Endothelial cell of umbilical vein (primary cell): ENCODE data around the gene INPP5A. TPM values are rescaled to one million over a fixed set of nuclear protein-coding genes. Genes with fewer than 3 reads are reported as not detected.

Source experiments
- BruUV-seq: library from RNA; stranded (reverse); fragments of 400-500 nt; replicated peaks from 2 replicates; lab custom pipeline; 2021; lab: Mats Ljungman, UMichigan
- CTCF ChIA-PET: fragments of 300-600, 350-600 bp; sonication (Branson Sonifier 250); formaldehyde crosslinking; loops from one replicate; lab custom pipeline; 2021; ENCODE audit warnings: antibody characterized with exemption, inconsistent platforms; lab: Charles Lee
- POLR2A ChIA-PET: fragments of 300-600, 350-600 bp; sonication (Branson Sonifier 250); formaldehyde crosslinking; loops from one replicate; lab custom pipeline; 2021; ENCODE audit warnings: antibody characterized with exemption, inconsistent platforms; lab: Charles Lee
- DNase-seq: peaks from one replicate; pipeline ENCODE4 v3.0.0-alpha.2; 2011; ENCODE audit warnings: low read depth, low spot score
- FAIRE-seq: peaks from 2 replicates; lab custom pipeline; 2011; peaks lifted over from hg19 to GRCh38; lab: Jason Lieb, UNC
- H2AFZ ChIP-seq: 2 replicates; pipeline ENCODE4 v1.6.0; 2012; ENCODE audit warnings: low read depth, low read length, control low read depth, inconsistent platforms
- H3K27ac ChIP-seq: 2 replicates; pipeline ENCODE4 v1.5.1; 2011; ENCODE audit warnings: low read depth, mild to moderate bottlenecking, control low read depth, low read length, moderate library complexity; ENCODE audit not compliant: insufficient read depth
- H3K27me3 ChIP-seq, 2 experiments: 2 replicates each; pipeline versions ENCODE4 v1.6.0 to v1.6.1; 2011; ENCODE audit warnings: low read length in 2 of 2, mixed read lengths in 1 of 2; ENCODE audit not compliant: control insufficient read depth in 2 of 2, insufficient read depth in 2 of 2
- H3K36me3 ChIP-seq, 2 experiments: 2 replicates in 1 of 2; 3 replicates in 1 of 2; pipeline ENCODE4 v1.5.1; 2011; ENCODE audit warnings: low read length in 2 of 2, mild to moderate bottlenecking in 1 of 2, moderate library complexity in 1 of 2; ENCODE audit not compliant: control insufficient read depth in 2 of 2, insufficient read depth in 2 of 2; ENCODE audit errors: extremely low read depth in 1 of 2
- H3K4me1 ChIP-seq: 3 replicates; pipeline ENCODE4 v1.5.1; 2011; ENCODE audit warnings: mild to moderate bottlenecking, low read length; ENCODE audit not compliant: control insufficient read depth, insufficient read depth; ENCODE audit errors: extremely low read depth
- H3K4me2 ChIP-seq: 2 replicates; pipeline ENCODE4 v1.6.1; 2011; ENCODE audit warnings: low read length, control low read depth, mixed read lengths; ENCODE audit not compliant: insufficient read depth
- H3K4me3 ChIP-seq, 3 experiments: fragments of 200-600 bp in 1 of 3; sonication (generic), shearing (Covaris generic) in 1 of 3; replicated peaks in 1 of 3; 2 replicates each; pipeline ENCODE4 v1.5.1; 2011 to 2016; ENCODE audit warnings: control low read depth in 3 of 3, low read length in 3 of 3, mild to moderate bottlenecking in 2 of 3, inconsistent platforms in 1 of 3, low read depth in 1 of 3, moderate library complexity in 1 of 3; ENCODE audit not compliant: insufficient read depth in 1 of 3
- H3K79me2 ChIP-seq: 2 replicates; pipeline ENCODE4 v1.6.0; 2012; ENCODE audit warnings: low read length, inconsistent platforms; ENCODE audit not compliant: control insufficient read depth, insufficient read depth
- H3K9ac ChIP-seq: replicated peaks from 2 replicates; pipeline ENCODE3; 2011; ENCODE audit warnings: low read length, control low read depth; ENCODE audit not compliant: insufficient read depth; ENCODE audit errors: extremely low read depth
- H3K9me1 ChIP-seq: replicated peaks from 3 replicates; pipeline ENCODE4 v1.6.0; 2011; ENCODE audit warnings: mild to moderate bottlenecking, low read length; ENCODE audit not compliant: control insufficient read depth, insufficient read depth; ENCODE audit errors: extremely low read depth
- H3K9me3 ChIP-seq: replicated peaks from 2 replicates; pipeline ENCODE4 v1.5.1; 2012; ENCODE audit warnings: low read length, inconsistent platforms; ENCODE audit not compliant: control insufficient read depth, insufficient read depth
- H4K20me1 ChIP-seq: replicated peaks from 2 replicates; pipeline ENCODE3; 2011; ENCODE audit warnings: mild to moderate bottlenecking, low read length; ENCODE audit not compliant: control insufficient read depth, insufficient read depth; ENCODE audit errors: extremely low read depth
- CTCF ChIP-seq, 2 donors: IDR thresholded peaks; 1 replicate in 1 of 2; 2 replicates in 1 of 2; pipeline ENCODE4 v1.5.1; 2011; ENCODE audit warnings: low read length in 2 of 2, mild to moderate bottlenecking in 2 of 2, moderate library complexity in 2 of 2, control low read depth in 1 of 2, inconsistent platforms in 1 of 2, low read depth in 1 of 2; ENCODE audit not compliant: insufficient read depth in 1 of 2; ENCODE audit errors: extremely low read depth in 1 of 2
- EZH2 ChIP-seq: IDR thresholded peaks from 2 replicates; pipeline ENCODE4 v1.6.1; 2012; ENCODE audit warnings: borderline replicate concordance, low read depth, mild to moderate bottlenecking, moderate library complexity, low read length, inconsistent platforms; ENCODE audit not compliant: severe bottlenecking
- FOS ChIP-seq: IDR thresholded peaks from 2 replicates; pipeline ENCODE4 v1.6.1; 2011; ENCODE audit warnings: mild to moderate bottlenecking, low read length, moderate library complexity, borderline replicate concordance; ENCODE audit not compliant: insufficient read depth
- GATA2 ChIP-seq: IDR thresholded peaks from 2 replicates; pipeline ENCODE4 v1.7.0; 2011; ENCODE audit warnings: low read depth, mild to moderate bottlenecking, moderate library complexity, mixed read lengths, low read length; ENCODE audit not compliant: insufficient read length, insufficient read depth
- JUN ChIP-seq: IDR thresholded peaks from 2 replicates; pipeline ENCODE4 v1.6.1; 2011; ENCODE audit warnings: borderline replicate concordance, low read depth; ENCODE audit not compliant: insufficient read length, insufficient read depth
- MAX ChIP-seq: IDR thresholded peaks from 2 replicates; pipeline ENCODE4 v1.6.1; 2011; ENCODE audit not compliant: insufficient read depth, insufficient read length
- MYC ChIP-seq: IDR thresholded peaks from one replicate; pipeline ENCODE4 v1.6.1; 2011; ENCODE audit warnings: mild to moderate bottlenecking, low read depth, low read length
- POLR2A ChIP-seq: IDR thresholded peaks from 2 replicates; pipeline ENCODE4 v1.6.1; 2012; ENCODE audit warnings: low read depth, mild to moderate bottlenecking, control low read depth, low read length
- POLR2AphosphoS5 ChIP-seq: IDR thresholded peaks from 2 replicates; pipeline ENCODE4 v1.6.1; 2012; ENCODE audit warnings: low read depth, mild to moderate bottlenecking, control low read depth, low read length, moderate library complexity; ENCODE audit not compliant: insufficient read depth
- dilution Hi-C: fragments of 300-500 bp; cut with MboI; formaldehyde crosslinking; loops from one replicate; pipeline ENCODE4 v1.15.0; 2019; ENCODE audit warnings: low sequenced_read_pairs; ENCODE audit not compliant: extremely low pct_ligation_motif_present
- intact Hi-C: fragments of 100-400 bp; cut with micrococcal nuclease; formaldehyde crosslinking; loops from one replicate; pipeline ENCODE4 v1.10.0; 2022
- polyA plus RNA-seq, 4 experiments: library from polyadenylated mRNA; depleted of rRNA in 3 of 4; stranded (reverse) in 3 of 4; unstranded in 1 of 4; fragments of >200 nt; gene quantifications; 2 replicates each; pipeline versions ENCODE4 v1.2.1 to v1.2.3, GENCODE V29; 2011 to 2012; ENCODE audit warnings: missing spikeins in 1 of 4
- total RNA-seq: library from RNA; stranded (reverse); gene quantifications from 2 replicates; pipeline ENCODE4 v1.2.3, GENCODE V29; 2021

Gene INPP5A
- total and polyA plus RNA-seq, 2 donors (not counting 3 experiments of a cell fraction or from before 2014, with no cell fraction given): 22.9 to 33.2 TPM

DNA sequence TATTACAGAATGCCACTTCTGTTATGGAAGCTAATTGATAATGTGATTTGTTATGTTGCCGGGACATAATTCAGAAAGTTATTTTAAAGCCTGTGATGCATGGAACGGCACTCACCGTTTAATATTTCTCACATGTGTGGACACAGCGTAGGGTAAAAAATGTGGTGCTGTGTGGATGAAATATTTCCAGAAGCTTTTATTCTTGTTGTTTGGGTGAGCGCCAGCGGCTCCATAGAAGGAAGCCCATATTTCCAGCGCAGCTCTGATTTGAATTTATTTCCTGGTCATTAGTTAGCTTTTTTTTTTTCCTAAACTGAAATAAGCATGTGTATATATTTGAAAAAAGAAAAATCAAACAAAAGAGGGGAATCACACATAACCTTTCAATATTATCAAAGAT lies 268.5 kb downstream of the INPP5A start:
- Histone ChIP-seq H2AFZ (no peak overlapping the region), H3K4me3 (no peak overlapping the region), H3K9me3 (no peaks in the 10 kb centered on the region), H3K4me1 (no peaks in the 10 kb centered on the region), H3K27me3 (no peaks in the 10 kb centered on the region), H3K79me2 (no peaks in the 10 kb centered on the region), H4K20me1 (no peaks in the 10 kb centered on the region), H3K36me3 (no peaks in the 10 kb centered on the region), H3K27ac (no peak overlapping the region), H3K4me2 (no peak overlapping the region), H3K9ac (no peak overlapping the region), H3K9me1 (no peaks in the 10 kb centered on the region)
- no TSS peak for BruUV-seq
- intact Hi-C loops (no loop called here), dilution Hi-C loops (no loop called here)
- no peak for TF ChIP-seq JUN
- POLR2A ChIA-PET: no interaction called here
- FAIRE-seq (no peak), DNase-seq (no peak)
- CTCF ChIA-PET: interaction anchor here (1.2 kb wide), 1 partner anchor 8 kb away, joined by 4 read pairs; no protein-coding TSS in a partner anchor

DNA sequence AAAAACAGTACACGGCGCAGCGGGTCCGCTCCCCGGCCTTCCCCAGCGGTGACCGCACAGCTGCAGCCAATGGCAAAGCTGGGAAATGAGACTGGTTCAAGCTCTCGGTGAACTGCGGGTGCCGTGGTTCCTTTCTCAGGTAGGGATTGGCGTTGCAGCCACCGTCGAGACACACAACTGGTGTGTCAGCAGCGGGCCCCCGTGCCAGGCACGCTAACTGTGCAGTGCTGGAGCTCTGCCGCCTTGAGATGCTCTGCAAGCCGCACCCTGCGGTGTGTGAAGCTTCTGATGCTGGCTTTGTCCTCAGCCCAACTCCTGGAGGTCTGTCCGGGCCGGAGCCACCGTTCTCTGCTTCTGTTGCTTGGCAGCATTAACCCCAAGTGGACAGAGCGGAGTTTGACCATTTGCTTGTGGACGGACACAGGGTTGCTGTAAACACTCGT lies 269.0 kb downstream of the INPP5A start:
- POLR2A ChIA-PET: no interaction called here

More for the DNA sequence above, 269.0 kb downstream of the INPP5A start:
- Histone ChIP-seq H3K9me3 (no peaks in the 10 kb centered on the region), H3K9ac (no peak overlapping the region), H3K4me3 (no peak overlapping the region), H3K36me3 (no peaks in the 10 kb centered on the region), H3K9me1 (no peaks in the 10 kb centered on the region), H3K27me3 (no peaks in the 10 kb centered on the region), H3K4me1 (no peaks in the 10 kb centered on the region), H4K20me1 (no peaks in the 10 kb centered on the region), H3K79me2 (no peaks in the 10 kb centered on the region), H2AFZ (no peak overlapping the region), H3K27ac (no peak overlapping the region), H3K4me2 (no peak overlapping the region)
- no TSS peak for BruUV-seq
- dilution Hi-C loops: no loop called here
- FAIRE-seq (no peak), DNase-seq (no peak)
- intact Hi-C loops: no loop called here
- no peak for TF ChIP-seq MAX
- no peak for TF ChIP-seq JUN
- TF ChIP-seq FOS: no peak
- TF ChIP-seq POLR2A: no peak
- no peak for TF ChIP-seq GATA2
- TF ChIP-seq POLR2AphosphoS5: no peak
- no peak for TF ChIP-seq EZH2
- no peak for TF ChIP-seq CTCF (IDR thresholded peaks at IDR 0.05; ENCODE audit: extremely low read depth in 1 of 2, insufficient read depth in 1 of 2, low read depth in 1 of 2, low read length in 2 of 2)
- no peak for TF ChIP-seq MYC
- CTCF ChIA-PET: interaction anchor here (1.2 kb wide), 1 partner anchor 9 kb away, joined by 4 read pairs; no protein-coding TSS in a partner anchor
